AG04450 (cell line): Measurements from ENCODE around the gene MLN. TPM values are rescaled to one million over a fixed set of nuclear protein-coding genes. Genes with fewer than 3 reads are reported as not detected.

ENCODE experiments used
- CTCF ChIA-PET: fragments of 300-600, 350-600 bp; formaldehyde crosslinking; extraction: SDS; loops from one replicate; lab custom pipeline; 2022; ENCODE audit warnings: antibody characterized with exemption, inconsistent platforms; lab: Charles Lee
- POLR2A ChIA-PET: fragments of 350-600 bp; formaldehyde crosslinking; extraction: SDS; loops from one replicate; lab custom pipeline; 2021; ENCODE audit warnings: antibody characterized with exemption, inconsistent platforms; lab: Yijun Ruan, JAX
- DNase-seq: peaks from one replicate; pipeline ENCODE4 v3.0.0-alpha.2; 2011; ENCODE audit warnings: low read depth, low spot score
- H3K27ac ChIP-seq: one replicate; pipeline ENCODE4 v1.5.1; 2012; ENCODE audit warnings: low read depth, low read length, control low read depth
- H3K27me3 ChIP-seq: one replicate; pipeline ENCODE4 v1.6.0; 2012; ENCODE audit warnings: low read length; ENCODE audit not compliant: control insufficient read depth, insufficient read depth
- H3K4me3 ChIP-seq: 2 replicates; pipeline ENCODE4 v1.5.1; 2011; ENCODE audit warnings: mild to moderate bottlenecking, low read depth, low read length, control low read depth
- H3K9me3 ChIP-seq: 2 replicates; pipeline ENCODE4 v1.5.1; 2012; ENCODE audit warnings: low read length; ENCODE audit not compliant: control insufficient read depth, insufficient read depth
- polyA plus RNA-seq: library from polyadenylated mRNA; depleted of rRNA; stranded (reverse); fragments of >200 nt; gene quantifications from 2 replicates; pipeline ENCODE4 v1.2.3, GENCODE V29; 2011
- TF ChIP-seq, protein P1 (sequence below): IDR thresholded peaks from 2 replicates; pipeline ENCODE4 v1.5.1; 2011; ENCODE audit warnings: low read depth, low read length, control low read depth, inconsistent platforms

The MLN gene
- polyA plus RNA-seq, 1 experiment, result not detected

DNA sequence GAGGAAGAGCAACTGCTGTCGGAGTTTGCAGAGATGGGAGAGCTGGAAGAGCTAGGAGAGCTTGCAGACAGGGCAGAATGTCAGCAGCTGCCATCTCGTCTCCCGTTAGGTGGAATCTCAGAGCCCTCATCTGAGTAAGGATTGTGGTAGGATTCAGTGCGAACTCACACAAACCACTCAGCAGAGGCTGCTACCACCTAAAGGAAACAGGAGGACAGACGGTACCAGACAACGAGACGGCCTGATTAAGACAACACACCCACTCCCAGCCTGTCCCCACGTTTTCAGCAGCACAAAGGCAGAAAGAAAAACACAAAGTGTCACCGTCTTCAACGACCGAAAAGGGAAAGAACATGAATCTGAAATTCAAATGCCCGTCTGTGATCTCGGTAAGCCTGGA, 19.0 kb downstream of the MLN start:
- H3K9me3 ChIP-seq, result peaks cover 3% of the 10 kb centered on the region; the same call in 1 of the 2 replicates
- POLR2A ChIA-PET, result no interaction called here
- H3K4me3 ChIP-seq, result no peak overlapping the region
- TF ChIP-seq, protein P1, sequence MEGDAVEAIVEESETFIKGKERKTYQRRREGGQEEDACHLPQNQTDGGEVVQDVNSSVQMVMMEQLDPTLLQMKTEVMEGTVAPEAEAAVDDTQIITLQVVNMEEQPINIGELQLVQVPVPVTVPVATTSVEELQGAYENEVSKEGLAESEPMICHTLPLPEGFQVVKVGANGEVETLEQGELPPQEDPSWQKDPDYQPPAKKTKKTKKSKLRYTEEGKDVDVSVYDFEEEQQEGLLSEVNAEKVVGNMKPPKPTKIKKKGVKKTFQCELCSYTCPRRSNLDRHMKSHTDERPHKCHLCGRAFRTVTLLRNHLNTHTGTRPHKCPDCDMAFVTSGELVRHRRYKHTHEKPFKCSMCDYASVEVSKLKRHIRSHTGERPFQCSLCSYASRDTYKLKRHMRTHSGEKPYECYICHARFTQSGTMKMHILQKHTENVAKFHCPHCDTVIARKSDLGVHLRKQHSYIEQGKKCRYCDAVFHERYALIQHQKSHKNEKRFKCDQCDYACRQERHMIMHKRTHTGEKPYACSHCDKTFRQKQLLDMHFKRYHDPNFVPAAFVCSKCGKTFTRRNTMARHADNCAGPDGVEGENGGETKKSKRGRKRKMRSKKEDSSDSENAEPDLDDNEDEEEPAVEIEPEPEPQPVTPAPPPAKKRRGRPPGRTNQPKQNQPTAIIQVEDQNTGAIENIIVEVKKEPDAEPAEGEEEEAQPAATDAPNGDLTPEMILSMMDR, result no peak
- no peaks in the 10 kb centered on the region for H3K27me3 ChIP-seq
- no peak overlapping the region for H3K27ac ChIP-seq
- no peak for DNase-seq
- CTCF ChIA-PET, result interaction anchor here (5.5 kb wide), 1 partner anchor 12 kb away, joined by 31 read pairs; no protein-coding TSS in a partner anchor

DNA sequence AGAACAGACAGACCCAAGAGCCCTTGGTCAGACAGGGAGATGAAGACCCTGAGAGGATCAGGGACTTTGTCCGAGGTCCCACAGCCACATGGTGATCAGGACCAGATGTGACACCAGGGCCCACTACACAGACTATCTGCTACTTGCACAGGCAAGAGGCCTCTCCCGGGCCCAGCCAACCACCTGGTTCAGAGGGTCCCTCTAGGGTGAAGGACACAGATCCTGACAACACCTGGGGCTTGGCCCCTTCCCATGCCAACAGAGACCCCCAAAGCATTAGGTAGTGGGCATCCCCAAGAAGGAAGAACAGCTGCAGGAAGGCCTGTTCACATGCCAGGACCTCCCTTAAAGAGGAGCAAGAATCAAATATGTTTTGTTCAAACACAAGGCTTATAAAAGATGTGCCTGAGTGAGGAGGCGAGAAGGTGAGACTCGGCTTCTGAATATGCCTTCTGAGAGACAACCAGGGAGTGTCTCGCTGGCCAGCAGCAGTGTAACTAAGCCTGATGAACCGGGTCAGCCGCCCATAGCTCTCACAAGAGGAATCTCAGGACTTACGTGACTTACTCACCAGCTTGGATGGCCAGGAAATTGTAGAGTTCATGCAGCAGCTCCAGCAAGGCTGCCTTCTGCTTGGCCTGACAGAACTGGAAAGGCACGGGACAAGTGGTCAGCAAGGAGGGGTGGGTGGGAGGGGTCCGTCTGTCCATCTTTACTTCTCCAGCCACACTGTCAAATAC, 19.9 kb downstream of the MLN start:
- TF ChIP-seq, protein P1, result no peak
- H3K4me3 ChIP-seq, result no peak overlapping the region
- H3K27ac ChIP-seq, result no peak overlapping the region
- ChIA-PET CTCF (interaction anchor here (5.5 kb wide), 1 partner anchor 11 kb away, joined by 31 read pairs; no protein-coding TSS in a partner anchor), POLR2A (no interaction called here)
- no peaks in the 10 kb centered on the region for H3K9me3 ChIP-seq
- H3K27me3 ChIP-seq, result no peaks in the 10 kb centered on the region
- DNase-seq, result no peak

DNA sequence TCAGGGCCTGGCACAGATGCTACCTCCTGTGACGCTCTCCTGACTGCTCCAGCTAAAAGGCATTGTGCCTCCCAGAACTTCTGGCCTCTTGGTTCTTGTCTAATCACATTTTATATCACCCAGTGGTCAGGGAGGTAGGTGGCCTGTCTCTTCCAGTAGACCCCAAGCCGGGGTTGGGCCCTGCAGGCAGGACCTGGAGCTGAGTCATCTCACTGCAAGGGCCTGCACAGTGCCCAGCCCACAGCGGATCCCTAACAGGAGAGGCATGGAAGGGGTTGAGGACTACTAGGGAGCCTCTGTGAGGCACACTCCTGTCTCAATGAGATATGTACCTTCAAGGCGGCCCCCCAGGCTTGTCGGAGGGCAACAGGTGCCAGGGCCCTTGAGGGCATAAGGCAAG, 21.2 kb downstream of the MLN start:
- H3K9me3 ChIP-seq, result no peaks in the 10 kb centered on the region
- TF ChIP-seq, protein P1, result no peak
- POLR2A ChIA-PET, result interaction anchor here (2.3 kb wide), 1 partner anchor 10 kb away, joined by 12 read pairs; no protein-coding TSS in a partner anchor
- no peak overlapping the region for H3K27ac ChIP-seq
- no peak overlapping the region for H3K4me3 ChIP-seq
- CTCF ChIA-PET, result interaction anchor here (1.2 to 3.7 kb wide), 2 partner anchors 11 to 38 kb away, joined by 3 to 26 read pairs; no protein-coding TSS in a partner anchor
- no peaks in the 10 kb centered on the region for H3K27me3 ChIP-seq
- DNase-seq, result no peak

DNA sequence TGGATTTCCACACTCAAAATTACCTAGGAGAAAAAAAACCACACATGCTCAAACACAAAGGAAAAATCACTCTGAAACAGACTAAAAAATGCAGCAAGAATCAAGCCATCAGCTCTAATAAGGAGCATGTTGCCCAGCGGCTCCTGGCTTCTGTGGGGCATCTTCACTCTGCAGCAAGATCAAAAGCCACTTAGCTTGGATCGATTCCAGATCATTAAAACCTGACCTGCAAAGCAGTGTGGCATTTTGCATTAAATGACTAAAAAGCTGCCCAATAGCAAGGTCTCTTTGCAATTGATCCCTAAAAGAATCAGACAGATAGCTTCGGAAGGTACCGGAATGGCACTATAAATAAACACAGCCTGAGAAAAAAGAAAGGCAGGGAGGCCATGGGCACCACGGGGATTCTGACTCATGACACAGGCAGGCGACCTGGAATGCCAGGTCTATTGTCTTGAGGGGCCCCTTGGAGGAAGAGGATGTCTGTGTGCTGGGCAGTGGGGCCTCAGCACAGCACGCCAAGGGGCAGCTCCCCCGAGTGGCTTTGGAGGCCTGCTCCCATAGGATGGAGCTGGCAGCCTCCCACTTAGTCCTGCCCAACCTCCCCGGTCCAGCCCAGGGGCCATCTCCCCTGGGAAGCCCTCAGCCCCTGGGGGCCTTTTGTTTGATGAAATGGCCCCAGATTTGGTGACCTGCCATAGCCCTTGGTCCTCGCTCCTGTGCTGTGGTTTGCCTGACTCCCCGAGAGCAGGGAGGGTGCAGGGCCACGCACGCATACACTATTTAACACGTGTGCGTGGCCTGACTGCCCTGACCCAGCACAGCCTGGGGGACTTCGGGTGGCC, 22.4 kb downstream of the MLN start:
- ChIA-PET POLR2A (interaction anchor here (2.3 kb wide), 1 partner anchor 9 kb away, joined by 12 read pairs; no protein-coding TSS in a partner anchor), CTCF (interaction anchor here (1.0 to 3.7 kb wide), 2 partner anchors 10 to 70 kb away, joined by 3 to 26 read pairs; partner anchors contain the start of gene UQCC2)
- Histone ChIP-seq H3K9me3 (no peaks in the 10 kb centered on the region), H3K27me3 (no peaks in the 10 kb centered on the region), H3K4me3 (no peak overlapping the region), H3K27ac (peak overlapping the region; percentile 31)
- DNase-seq, result no peak
- TF ChIP-seq, protein P1, result no peak
